Astrocyte of the cerebellum (primary cell): Measurements from ENCODE around the gene DENND10.

Source experiments
- DNase-seq: peaks from one replicate; pipeline ENCODE4 v3.0.0-alpha.2; 2011; ENCODE audit warnings: low read depth
- H3K4me3 ChIP-seq: 2 replicates; pipeline ENCODE4 v1.5.1; 2011; ENCODE audit warnings: mild to moderate bottlenecking, low read depth, low read length, moderate library complexity
- in situ Hi-C: cut with HindIII; loops from 2 replicates; pipeline ENCODE4 v1.10.0; 2017; ENCODE audit warnings: low sequenced_read_pairs
- TF ChIP-seq, protein P1 (sequence below): IDR thresholded peaks from 2 replicates; pipeline ENCODE4 v1.5.1; 2012; ENCODE audit warnings: low read length, low read depth, moderate library complexity, mild to moderate bottlenecking; ENCODE audit errors: missing control alignments

The DENND10 gene

DNA sequence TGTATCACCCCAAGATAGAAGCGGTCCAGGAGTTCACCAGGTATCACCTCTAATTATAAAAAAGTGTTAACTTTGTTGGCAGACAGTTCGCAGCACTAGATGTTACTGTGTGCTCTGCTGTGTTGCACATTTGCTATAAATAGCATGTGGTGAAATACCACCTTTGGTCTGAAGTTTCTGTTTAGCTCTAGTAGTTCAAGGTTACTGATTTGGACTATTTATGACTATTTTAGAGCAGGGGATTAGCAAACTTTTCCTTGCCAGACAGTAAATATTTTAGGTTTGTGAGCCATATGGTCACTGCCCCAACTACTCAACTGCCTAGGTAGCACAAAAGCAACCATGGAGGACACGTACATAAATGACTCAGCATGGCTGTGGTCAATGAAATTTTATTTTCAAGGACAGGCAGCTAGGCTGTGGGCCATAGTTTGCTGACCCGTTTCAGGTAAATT is 16.5 kb downstream of the DENND10 start:
- no peak overlapping the region for H3K4me3 ChIP-seq
- DNase-seq: no peak
- TF ChIP-seq, protein P1, sequence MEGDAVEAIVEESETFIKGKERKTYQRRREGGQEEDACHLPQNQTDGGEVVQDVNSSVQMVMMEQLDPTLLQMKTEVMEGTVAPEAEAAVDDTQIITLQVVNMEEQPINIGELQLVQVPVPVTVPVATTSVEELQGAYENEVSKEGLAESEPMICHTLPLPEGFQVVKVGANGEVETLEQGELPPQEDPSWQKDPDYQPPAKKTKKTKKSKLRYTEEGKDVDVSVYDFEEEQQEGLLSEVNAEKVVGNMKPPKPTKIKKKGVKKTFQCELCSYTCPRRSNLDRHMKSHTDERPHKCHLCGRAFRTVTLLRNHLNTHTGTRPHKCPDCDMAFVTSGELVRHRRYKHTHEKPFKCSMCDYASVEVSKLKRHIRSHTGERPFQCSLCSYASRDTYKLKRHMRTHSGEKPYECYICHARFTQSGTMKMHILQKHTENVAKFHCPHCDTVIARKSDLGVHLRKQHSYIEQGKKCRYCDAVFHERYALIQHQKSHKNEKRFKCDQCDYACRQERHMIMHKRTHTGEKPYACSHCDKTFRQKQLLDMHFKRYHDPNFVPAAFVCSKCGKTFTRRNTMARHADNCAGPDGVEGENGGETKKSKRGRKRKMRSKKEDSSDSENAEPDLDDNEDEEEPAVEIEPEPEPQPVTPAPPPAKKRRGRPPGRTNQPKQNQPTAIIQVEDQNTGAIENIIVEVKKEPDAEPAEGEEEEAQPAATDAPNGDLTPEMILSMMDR: no peak
- in situ Hi-C loops: no loop called here

DNA sequence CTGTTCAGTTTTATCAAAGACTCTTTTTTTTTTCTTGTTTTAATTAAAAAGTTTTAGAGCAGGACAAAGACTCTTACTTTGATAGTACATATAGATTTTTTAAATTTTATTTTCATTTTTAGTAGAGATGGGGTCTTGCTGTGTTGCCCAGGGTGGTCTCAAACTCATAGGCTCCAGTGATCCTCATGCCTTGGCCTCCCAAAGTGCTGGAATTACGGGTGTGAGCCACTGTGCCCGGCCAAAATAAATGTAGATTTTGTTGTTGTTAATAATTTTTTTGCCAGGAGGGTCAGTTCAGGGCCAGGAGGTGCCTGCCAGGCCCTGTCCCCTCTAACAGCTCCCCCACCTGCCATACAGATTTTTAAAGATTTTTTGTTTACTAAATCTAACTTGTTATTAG is 17.0 kb downstream of the DENND10 start:
- in situ Hi-C loops: no loop called here
- H3K4me3 ChIP-seq: no peak overlapping the region
- TF ChIP-seq, protein P1: no peak
- DNase-seq: no peak

DNA sequence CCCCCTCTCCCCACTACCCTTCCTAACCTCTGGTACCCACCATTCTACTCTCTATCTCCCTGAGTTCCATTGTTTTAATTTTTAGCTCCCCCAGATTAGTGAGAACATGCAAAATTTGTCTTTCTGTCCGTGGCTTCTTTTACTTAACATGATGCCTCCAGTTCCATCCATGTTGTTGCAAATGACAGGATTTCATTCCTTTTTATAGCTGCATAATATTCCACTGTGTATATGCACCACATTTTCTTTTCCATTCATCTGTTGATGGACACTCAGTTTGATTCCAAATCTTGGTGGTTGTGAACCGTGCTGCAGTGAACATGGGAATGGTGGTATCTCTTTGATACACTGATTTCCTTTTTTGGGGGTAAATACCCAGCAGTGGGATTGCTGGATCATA is 22.0 kb downstream of the DENND10 start:
- TF ChIP-seq, protein P1: no peak
- DNase-seq: no peak
- in situ Hi-C loops: no loop called here
- H3K4me3 ChIP-seq: no peak overlapping the region

DNA sequence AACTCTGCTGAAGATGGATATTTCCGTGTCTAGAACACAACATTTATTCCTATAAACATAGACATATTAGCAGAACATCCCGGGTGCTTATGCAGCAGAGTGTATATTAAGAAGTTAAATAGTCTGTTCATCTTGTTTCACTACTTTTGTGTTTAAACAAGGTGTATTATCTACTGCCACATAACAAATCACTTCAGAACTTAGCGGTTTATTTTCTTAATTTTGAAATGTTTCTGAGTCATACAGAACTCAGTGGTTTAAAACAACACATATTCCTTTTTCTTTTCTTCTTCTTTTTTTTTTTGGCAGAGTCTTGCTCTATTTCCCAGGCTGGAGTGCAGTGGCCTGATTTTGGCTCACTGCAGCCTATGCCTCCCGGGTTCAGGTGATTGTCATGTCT is 25.8 kb downstream of the DENND10 start:
- DNase-seq: no peak
- in situ Hi-C loops: no loop called here

DNA sequence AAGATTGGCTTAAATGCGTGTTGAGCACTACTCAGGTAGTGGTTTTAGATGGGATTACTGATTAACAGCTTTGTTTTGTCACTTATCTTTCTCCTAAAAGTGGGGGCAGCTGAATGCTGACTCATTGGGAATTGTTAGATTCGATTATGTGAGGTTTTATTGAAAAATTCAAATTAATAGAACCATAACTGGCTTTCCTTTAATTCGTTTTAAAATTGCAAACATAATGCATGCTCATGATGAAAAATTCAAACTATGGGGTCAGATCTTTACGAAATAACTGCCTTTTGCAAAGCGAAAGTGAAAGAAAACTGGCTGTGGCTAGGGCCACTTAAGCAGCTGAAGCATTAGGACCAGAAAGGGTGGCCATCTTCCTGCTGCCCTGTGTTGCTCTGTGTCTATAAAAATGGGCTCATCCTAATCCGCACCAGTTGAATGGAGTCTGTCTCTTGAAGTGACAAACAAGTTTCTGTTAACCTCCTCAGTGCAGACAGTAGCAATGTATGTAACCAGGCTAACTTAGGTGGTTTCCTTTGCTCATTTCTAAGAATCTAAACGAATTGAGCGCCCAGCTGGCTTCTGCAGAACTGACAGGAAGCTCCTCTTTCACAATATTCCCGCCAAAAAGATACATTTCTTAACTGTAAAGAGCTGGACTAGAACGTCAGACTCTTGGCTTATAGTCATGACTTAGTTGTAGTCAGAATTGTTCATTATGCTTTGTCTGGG is 27.8 kb downstream of the DENND10 start:
- no peak overlapping the region for H3K4me3 ChIP-seq
- TF ChIP-seq, protein P1: no peak
- DNase-seq: no peak
- in situ Hi-C loops: no loop called here

More for the DNA sequence above, 25.8 kb downstream of the DENND10 start:
- H3K4me3 ChIP-seq: no peak overlapping the region
- TF ChIP-seq, protein P1: no peak

DNA sequence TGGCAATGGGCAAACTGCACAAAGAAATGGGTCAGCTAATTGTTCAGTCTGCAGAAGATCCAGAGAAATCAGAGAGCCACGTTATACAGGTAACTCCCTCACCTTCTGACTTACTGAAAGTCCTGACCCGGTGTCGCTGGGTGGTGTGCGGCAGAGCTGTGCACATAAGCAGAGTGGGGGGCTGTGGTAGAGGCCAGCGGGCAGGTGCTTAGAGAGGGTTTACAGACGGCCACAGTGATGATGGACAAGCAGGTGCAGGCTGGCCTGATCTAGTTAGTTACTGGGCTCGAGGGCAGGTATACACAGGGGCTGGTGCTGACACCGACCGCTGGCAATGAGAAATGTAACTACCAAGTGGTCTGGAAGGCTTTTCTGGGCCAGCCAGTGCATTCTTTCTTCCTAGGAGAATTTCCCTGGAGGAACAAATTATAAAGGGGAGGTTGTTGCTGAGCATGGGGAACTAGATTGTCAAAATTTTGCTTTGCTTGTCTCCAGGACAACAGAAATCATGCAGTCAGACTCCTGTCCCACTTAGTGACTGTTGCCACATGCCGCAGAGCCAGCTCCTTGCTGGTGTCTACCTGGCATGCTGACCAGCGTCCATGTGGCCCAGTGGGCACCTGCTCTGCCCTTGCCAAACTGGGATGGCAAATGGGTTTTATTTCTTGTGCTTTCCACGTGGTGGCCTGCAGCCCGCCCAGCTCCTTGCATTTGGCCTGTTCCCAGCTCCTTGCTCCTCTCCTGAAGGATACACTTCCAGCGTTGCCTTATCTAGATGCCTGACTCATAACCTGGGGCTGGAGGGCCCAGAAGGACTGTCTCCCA is 28.8 kb downstream of the DENND10 start:
- no peak overlapping the region for H3K4me3 ChIP-seq
- DNase-seq: no peak
- in situ Hi-C loops: no loop called here
- TF ChIP-seq, protein P1: no peak
